ENCODE data around the gene SLC45A1.

SLC45A1 gene

GRCh38 chr1:8386247-8386646, 68.3 kb downstream of the SLC45A1 start:
- no peak for DNase-seq (ENCODE audit: low spot score)

GRCh38 chr1:8388732-8389562, 71.0 kb downstream of the SLC45A1 start:
- no peak for DNase-seq (ENCODE audit: low spot score)

- DNase-seq (ENCODE audit: low spot score): peak; percentile 40
These were observed 72.1 kb downstream of the SLC45A1 start for GRCh38 chr1:8389958-8390535.

- DNase-seq (ENCODE audit: low spot score): no peak
These were observed 72.8 kb downstream of the SLC45A1 start for GRCh38 chr1:8390707-8391106.

DNA sequence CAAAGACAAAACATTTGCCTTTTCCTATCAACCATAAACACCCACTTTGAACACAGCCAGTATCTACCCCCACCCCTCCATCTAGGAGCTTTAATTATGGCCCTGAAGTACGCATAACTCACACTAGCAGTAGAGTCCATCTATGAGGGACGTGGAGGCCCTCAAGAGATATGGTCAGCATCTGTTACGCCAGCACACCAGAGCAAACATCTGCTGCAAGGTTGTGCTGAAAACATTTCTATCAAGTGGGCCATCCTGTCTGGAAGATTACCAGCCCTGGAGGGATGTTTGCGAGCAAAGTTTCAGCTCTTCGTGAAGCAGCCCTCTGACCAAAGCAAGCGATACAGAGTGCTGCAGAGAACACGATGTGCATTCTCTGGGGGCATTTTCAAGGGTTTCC, 74.6 kb downstream of the SLC45A1 start:
- DNase-seq (ENCODE audit: low spot score): no peak
